Measurements from ENCODE around the gene LRBA.
"Not testable (repeated sequence)": the region's sequence is repeated elsewhere in the genome, so short reads cannot be mapped to it uniquely, and the experiment has no call there.

LRBA gene

DNA sequence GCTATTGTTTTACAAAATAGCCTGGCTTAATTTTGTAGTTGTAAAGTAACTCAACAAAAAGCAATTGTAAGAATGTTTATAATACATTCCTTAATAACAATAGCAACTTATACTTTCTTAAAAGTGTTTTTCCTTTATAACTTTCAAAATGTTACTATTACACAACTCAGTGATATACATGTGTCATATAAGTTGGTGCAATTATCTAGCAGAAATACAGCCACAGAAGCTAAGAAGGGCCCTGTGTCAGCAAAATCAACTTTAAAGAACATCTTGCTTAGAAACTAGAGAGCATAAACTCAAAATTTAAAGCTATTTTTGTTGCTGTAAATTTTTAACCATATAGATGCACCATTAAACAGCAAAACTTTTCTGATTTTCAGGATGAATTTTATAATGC lies 474.5 kb downstream of the LRBA start:
- no peak for DNase-seq (ENCODE audit: extremely low read depth in 1 of 2, low read depth in 1 of 2)

DNA sequence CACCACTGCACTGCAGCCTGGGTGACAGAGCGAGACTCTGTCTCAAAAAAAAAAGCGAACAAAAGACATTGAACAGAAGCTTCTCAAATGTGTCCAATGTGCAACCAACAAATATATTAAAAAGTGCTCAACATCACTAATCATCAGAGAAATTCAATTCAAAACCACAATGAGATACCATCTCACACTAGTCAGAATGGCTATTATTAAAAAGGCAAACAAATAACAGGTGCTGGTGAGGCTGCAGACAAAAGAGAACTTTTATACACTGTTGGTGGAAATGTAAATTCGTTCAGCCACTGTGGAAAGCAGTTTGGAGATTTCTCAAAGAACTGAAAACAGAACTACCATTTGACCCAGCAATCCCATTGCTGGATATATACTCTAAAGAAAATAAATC lies 477.2 kb downstream of the LRBA start:
- DNase-seq (ENCODE audit: extremely low read depth in 1 of 2, low read depth in 1 of 2): not testable (repeated sequence)

DNA sequence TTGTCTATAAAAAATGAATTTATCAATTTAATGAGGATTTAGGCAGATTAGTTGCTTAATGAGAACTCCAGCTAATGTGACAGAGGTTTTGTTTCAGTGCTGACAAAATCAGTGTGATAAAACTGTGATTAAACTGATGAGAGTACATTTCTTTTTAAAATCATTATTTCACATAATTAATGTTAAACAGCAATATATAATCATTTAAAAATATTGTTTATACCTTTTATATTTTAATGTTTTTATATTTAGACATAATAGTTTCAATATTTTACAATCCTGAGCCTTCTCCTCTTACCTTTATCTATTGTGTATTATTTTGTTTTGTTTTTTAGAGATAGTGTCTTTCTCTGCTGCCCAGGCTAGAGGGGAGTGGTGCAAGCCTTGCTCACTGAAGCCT lies 480.3 kb downstream of the LRBA start:
- no peak for DNase-seq (ENCODE audit: extremely low read depth in 1 of 2, low read depth in 1 of 2)

DNA sequence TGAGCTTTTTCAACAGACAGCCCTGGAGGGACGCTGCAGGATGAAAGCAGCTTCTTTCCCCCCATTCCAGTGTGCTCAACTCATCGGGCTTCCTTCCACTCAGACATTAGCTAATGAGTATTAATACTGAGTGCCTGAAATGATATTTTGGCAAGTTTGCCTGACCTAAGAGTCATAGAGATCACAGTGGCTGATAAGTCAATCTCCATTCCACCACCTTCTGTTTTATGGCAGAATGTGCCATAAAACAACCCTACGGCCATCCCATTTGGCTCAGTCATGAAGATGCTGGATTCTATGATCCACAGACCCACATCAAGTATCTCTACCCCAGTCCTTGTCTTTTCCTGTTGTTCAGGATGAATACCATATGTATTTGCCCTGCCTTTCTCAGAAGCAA lies 481.4 kb downstream of the LRBA start:
- DNase-seq (ENCODE audit: extremely low read depth in 1 of 2, low read depth in 1 of 2): no peak

GRCh38 chr4:150525321-150525868 lies 489.7 kb downstream of the LRBA start:
- no peak for DNase-seq (ENCODE audit: extremely low read depth in 1 of 2, low read depth in 1 of 2)

GRCh38 chr4:150518559-150518958 lies 496.5 kb downstream of the LRBA start:
- DNase-seq (ENCODE audit: extremely low read depth in 1 of 2, low read depth in 1 of 2): no peak

DNA sequence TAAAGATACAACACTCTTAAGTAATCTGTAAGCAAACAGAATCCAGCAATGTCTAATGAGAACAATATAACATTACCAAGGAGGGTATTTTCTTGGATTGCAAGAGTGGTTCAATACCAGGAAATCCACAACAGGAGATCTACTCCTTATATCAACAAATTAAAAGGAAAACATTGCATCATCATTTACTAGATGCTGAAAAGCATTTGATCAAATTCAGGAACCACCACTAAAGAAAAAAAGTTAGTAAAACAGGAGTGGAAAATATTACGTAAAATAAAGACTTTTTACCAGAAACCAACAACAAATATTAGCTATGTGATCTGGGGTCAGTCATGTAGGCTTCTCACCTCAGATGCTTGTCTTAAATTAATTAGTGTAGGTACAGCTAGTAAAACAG lies 499.9 kb downstream of the LRBA start:
- DNase-seq (ENCODE audit: extremely low read depth in 1 of 2, low read depth in 1 of 2): no peak

DNA sequence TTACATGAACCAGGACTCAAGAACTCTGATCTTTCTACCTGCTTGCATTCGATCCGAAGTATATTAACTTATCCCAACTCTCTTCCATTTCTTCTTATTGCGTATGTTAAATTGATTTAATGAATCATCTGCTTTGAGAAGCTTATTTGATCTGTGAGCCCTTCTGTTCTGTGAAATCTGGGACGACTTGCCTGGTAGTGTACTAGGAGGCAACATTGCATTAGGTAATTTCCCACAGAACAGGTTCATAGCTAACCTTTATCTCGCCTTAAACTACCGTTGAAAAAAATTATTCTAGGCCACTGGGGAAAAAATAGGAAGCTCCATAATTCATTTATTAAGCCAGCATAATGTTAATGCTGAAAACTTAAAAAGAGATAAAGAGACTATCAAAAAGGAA lies 500.4 kb downstream of the LRBA start:
- DNase-seq (ENCODE audit: extremely low read depth in 1 of 2, low read depth in 1 of 2): no peak

DNA sequence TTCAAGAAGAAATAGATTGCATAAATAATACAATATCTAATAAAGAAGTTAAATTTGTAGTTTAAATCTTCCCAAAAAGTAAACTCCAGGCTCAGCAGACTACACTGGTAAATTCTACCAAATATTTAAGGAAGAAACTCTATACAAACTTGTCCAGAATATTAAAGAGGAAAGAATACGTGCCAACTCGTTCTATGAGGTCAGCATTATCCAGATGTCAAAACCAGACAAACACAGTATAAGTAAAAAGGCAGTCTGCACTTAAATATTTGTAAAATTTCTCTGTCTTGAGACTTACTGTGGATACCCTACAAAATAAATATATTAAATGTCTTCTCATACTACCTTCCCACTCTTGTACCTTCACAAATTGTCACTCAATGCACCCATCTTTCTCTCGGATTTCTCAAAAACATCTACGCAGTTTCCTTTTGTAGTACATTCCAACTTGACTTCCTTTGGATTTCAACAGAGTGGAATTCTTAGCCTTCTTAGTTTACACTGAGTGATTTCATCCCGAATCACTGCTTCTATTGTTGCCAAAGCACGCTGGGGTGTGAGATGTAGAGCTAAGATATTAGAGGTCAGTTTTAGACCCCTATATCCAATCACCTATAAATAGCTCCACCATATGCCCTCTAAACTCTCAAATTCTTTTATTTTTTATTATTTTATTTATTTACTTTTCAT lies 504.8 kb downstream of the LRBA start:
- no peak for DNase-seq (ENCODE audit: extremely low read depth in 1 of 2, low read depth in 1 of 2)

DNA sequence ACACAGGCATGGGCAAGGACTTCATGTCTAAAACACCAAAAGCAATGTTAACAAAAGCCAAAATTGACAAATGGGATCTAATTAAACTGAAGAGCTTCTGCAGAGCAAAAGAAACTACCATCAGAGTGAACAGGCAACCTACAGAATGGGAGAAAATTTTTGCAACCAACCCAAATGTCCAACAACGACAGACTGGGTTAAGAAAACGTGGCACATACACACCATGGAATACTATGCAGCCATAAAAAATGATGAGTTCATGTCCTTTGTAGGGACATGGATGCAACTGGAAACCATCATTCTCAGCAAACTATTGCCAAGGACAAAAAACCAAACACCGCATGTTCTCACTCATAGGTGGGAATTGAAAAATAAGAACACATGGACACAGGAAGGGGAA lies 507.4 kb downstream of the LRBA start:
- not testable (repeated sequence) for DNase-seq (ENCODE audit: extremely low read depth in 1 of 2, low read depth in 1 of 2)

GRCh38 chr4:150501983-150502382 lies 513.1 kb downstream of the LRBA start:
- DNase-seq (ENCODE audit: extremely low read depth in 1 of 2, low read depth in 1 of 2): no peak

- no peak for DNase-seq (ENCODE audit: extremely low read depth in 1 of 2, low read depth in 1 of 2)
Measured at GRCh38 chr4:150501009-150501727, 513.9 kb downstream of the LRBA start.

DNA sequence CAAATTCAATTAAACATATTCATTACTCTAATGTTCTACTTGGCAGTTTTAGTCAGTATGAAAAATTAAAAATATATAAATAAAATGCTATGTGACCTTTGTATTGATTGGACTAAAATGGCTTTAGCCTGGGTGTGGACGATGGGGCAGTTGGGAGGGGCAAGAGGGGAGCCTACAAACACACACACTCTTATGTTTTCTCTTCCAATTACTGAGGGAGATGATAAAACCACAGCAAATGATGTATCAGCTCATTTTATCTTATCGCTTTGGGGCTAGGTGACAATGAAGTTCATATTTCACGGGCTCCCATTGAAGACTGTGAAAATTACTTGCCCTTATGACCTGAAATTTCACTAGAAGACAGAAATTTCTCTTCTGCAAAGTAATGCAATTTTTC lies 517.5 kb downstream of the LRBA start:
- no peak for DNase-seq (ENCODE audit: extremely low read depth in 1 of 2, low read depth in 1 of 2)

DNA sequence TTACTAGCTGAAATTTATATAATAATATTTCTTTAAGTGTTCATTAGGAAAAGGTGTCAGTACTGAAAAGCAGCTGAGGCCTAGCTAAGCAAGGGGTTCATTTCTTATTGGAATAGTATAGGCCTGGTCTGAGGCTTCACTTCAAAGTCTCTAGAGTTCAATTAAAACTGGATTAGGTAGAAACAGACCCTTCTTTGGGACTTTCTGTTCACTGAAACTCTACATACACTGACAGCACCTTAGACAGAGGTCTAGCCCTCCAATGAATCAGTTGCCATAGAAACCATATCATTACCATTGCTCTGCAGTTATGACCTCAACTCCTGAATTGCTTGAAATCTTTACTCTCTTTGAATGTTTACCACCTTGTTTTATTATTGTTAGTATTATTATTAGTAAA lies 519.5 kb downstream of the LRBA start:
- DNase-seq (ENCODE audit: extremely low read depth in 1 of 2, low read depth in 1 of 2): no peak

DNA sequence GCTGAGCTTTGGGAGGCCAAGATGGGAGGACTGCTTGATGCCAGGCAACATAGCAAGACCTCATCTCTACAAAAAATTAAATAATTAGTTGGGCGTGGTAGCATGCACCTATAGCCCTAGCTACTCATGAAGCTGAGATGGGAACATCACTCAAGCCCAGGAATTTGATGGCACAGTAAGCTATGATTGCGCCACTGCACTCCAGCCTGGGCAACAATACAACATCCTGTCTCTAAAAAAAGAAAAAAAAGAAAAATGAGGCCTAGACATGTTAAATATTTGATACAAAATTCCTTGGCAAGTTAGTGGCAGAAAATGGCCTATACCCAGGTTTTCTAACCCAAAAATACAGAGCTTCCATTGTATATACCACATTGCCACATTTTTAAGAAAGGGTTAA lies 521.2 kb downstream of the LRBA start:
- DNase-seq (ENCODE audit: extremely low read depth in 1 of 2, low read depth in 1 of 2): no peak

GRCh38 chr4:150491132-150492049 lies 523.7 kb downstream of the LRBA start:
- DNase-seq (ENCODE audit: extremely low read depth in 1 of 2, low read depth in 1 of 2): no peak

DNA sequence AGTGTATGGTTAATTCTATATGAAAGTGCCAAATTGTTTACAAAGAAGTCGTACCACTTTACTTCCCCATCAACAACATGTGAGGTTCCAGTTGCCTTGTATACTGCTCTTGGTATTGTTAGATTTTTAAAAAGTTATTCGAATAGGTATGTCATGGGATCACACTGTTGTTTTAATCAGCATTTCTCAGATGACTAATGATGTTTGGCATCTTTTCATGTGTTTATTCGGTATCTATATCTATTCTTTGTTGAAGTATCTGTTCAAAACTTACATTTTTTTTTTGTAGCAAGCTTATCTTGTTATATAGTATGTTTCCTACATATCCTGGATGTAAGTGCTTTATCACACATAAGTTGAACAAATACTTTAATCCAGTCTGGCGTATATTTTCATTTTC lies 532.5 kb downstream of the LRBA start:
- no peak for DNase-seq (ENCODE audit: extremely low read depth in 1 of 2, low read depth in 1 of 2)

GRCh38 chr4:150479657-150480056 lies 535.4 kb downstream of the LRBA start:
- no peak for DNase-seq (ENCODE audit: extremely low read depth in 1 of 2, low read depth in 1 of 2)

DNA sequence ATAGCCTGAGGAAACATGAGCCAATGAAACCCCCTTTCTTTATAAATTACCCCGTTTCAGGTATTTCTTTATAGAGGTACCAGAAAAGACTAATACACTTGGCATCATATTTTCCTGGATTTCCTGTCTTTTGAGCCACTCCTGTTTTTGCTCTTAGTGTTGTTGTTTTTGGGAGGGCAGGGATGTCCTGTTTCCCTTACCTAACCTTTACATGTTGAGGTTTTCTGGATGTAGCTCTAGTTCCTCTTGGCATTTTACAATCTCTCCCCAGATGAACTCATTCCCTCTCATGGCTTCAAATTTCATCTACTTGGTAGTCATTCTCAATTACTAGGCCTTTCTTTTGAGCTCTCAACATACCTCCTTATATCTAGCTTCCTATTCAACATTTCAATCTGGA lies 537.2 kb downstream of the LRBA start:
- DNase-seq (ENCODE audit: extremely low read depth in 1 of 2, low read depth in 1 of 2): no peak

DNA sequence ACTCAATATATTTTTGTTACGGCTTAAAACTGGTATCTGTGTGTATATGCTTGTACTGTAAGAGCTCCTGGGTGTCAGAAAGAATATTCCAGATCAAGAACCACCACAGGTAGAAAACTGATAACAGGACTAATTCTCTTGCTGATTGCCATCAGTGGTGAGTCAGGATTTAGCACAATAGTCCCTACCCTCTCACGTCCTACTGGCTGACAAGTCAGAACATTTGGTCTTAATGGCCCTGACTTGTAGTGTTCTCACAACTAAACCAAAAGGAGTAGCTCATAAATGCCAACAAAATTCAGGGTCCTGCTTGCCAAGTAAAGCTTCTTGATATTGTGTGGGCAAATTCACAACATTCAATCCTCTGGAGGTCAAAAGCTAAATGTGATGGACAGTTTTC lies 538.3 kb downstream of the LRBA start:
- no peak for DNase-seq (ENCODE audit: extremely low read depth in 1 of 2, low read depth in 1 of 2)

DNA sequence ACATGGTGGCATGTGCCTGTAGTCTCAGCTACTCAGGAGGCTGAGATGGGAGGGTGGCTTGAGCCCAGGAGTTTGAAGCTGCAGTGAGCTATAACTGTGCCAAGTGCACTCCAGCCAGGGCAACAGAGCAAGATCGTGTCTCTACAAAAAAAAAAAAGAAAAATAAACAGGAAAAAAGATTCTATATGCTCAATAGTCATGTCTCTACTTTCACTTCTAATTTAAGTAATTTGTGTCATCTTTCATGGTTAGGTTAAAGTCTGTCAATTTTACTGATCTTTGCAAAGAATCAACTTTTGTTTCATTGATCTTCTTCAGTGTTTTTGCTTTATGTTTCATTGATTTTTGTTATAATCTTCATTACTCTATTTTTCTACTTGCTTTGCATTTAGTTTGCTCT lies 539.3 kb downstream of the LRBA start:
- no peak for DNase-seq (ENCODE audit: extremely low read depth in 1 of 2, low read depth in 1 of 2)
